Measurements from ENCODE around the gene RIMKLA.

Gene RIMKLA

GRCh38 chr1:42430286-42431135 is 49.9 kb downstream of the RIMKLA start:
- no peak for DNase-seq

DNA sequence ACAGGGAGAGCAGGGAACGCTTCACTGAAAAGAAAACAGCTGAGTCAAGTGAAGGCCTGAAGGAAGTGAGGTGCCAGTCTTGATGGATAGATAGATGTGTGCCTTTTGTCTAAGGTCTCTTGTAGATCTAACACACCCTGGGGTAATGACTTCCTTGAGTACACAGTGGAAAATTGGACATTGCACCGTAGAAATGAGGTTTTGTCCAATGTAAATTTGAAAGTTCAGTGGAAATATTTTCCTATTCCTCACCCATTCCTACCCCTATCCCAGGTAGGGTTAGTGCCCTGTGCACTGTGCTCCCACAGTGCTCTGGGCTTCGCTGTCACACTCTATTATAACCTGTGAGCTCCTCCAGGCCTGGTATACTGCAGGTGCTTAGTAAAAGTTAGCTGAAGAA is 50.9 kb downstream of the RIMKLA start:
- DNase-seq, result no peak

GRCh38 chr1:42432714-42433113 is 52.1 kb downstream of the RIMKLA start:
- DNase-seq, result no peak

DNA sequence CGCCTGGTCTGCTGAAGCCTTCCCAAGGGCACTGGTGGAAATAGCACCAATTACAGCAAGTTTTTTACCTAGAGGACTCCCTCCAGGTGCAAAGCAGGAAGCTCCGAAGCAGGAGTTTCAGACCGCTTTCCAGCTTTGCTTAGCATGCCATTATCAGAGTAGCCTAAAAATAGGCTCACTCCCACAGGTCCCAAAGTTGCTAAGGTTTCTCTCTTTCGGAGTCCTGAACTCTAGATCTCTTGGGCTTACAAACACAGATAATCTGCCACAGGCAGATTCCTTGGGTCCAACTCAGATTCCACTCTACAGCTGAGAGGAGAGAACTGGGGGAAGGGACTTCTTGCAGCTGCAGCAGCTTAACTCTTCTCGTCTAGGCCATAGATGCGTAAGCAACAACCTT is 52.8 kb downstream of the RIMKLA start:
- no peak for DNase-seq

DNA sequence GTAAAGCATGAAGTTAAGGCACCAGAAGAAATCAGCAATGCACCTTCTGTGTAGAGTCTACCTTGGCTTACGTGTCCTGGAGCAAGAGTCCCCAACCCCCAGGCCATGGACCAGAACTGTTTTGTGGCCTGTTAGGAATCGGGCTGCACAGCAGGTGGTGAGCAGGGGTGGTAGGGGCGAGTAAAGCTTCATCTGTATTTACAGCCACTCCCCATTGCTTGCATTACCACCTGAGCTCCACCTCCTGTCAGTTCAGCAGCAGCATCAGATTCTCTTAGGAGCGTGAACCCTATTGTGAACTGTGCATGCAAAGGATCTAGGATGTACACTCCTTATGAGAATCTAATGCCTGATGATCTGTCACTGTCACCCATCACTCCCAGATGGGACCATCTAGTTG is 53.7 kb downstream of the RIMKLA start:
- no peak for DNase-seq

DNA sequence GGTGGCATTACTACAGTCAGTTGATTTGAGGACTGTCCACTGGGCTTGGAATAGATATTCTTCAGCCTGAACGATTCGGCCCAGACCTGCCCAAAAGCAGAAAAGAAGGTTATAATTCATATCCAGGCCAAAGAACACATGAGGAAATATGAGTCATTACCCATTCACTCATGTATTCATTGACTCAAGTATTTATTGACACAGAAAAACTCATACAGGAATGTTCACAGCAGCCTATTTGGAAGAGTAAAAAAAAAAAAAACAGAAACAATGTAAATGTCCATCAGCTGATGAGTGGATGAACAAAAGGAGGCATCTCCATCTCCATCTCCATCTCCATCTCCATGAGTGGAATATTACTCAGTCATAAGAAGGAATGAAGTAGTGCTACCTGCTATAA is 59.3 kb downstream of the RIMKLA start:
- no peak for DNase-seq

DNA sequence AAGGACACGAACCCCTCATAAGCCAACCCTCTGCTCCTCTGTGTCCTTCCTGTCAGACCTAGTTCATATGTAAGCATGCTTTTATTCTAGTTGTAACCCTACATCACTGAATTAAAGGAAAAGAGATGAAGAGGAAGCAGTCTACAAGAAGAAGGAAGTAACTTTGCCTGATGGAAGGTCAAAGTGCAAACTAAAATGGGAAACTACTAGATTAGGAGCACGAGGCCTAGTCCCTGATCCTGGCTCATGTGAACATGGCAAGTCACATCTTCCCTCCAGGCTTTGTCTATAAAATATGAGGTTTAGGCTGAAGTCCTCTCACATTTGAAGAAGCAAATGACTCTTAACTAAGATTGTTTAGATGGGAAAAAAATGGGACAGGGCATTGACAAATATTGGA is 62.1 kb downstream of the RIMKLA start:
- no peak for DNase-seq

DNA sequence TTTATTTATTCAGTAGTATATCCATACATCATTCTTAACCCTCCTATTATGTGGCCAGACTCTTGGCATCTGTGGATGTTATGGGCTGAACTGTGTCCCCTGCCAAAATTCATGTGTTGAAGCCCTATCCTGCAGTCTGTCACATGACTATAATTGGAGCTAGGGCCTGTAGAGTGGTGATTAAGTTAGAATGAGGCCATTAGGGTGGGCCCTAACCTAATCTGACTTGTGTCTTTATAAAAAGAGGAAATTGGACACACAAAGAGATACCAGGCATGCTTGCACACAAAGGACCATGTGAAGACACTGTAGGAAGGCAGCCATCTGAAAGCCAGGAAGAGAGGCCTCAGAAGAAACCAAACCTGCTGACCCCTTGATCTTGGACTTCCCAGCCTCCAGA is 68.7 kb downstream of the RIMKLA start:
- no peak for DNase-seq

DNA sequence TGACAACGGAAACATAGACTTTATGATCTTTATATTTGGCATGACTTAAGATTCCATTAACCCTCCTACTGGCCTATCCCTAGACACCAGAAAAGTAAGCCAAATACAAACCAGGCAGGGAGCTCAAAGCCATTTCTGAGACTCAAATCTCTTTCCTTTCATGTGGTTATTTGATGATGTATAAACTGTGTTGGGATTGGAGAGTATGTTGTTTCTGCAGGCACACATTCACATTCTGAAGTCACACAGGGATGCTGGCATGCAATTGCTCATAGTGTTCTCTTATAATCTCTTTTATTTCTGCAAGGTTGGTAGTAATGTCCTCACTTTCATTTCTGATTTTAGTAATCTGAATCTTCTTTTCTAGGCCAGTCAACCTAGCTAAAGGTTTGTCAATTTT is 69.5 kb downstream of the RIMKLA start:
- no peak for DNase-seq

DNA sequence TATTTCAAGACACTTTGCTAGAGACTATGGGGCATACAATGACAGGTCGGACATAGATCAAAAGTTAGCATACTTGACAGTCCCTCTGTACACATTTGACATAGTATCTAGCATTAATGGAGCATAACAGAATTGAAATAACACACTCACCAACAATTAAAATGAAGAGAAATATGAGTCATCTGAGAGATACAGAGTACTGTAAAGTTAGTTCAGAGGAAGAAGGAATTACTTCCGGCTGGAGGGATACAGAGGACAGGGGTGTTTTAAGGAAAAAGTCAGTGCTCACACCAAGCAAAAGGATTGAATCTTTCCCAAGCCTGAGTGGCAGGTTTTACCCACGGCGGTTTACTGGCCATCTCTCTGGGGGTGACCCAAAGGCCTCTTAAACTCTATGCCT is 72.8 kb downstream of the RIMKLA start:
- no peak for DNase-seq

GRCh38 chr1:42454403-42454802 is 73.8 kb downstream of the RIMKLA start:
- DNase-seq, result no peak

DNA sequence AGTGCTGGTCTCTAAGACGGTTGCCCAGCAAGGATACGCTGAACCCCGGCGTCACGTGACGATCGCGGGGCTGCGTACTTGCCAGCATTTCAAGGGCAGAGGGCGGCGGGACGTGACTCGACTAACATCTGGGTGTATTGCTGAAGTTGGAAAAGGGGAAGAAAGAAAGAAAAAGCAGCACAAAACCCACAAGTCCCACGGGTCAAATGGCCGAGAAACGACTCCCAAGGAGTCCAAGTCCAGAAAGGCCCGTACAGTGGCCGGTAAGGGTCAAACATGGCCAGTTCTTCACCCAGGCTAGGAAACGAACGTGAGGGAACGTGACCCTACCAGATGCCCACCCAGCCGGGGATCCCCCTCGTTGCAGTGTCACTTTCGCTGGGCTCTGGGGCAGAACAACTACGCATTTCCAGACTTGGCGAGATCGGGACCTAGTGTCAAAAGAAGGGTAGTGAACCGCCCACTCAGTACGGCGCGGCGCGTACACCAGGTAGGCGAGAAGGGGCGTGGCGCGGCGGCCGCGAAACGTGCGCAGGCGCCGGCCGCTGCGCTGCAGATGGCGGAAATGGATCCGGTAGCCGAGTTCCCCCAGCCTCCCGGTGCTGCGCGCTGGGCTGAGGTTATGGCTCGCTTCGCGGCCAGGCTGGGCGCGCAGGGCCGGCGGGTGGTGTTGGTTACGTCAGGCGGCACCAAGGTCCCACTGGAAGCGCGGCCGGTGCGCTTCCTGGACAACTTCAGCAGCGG is 75.6 kb downstream of the RIMKLA start, which contains the start of the genes PPCS and ZMYND12:
TSS of gene PPCS (plus strand) at position 534 of the 744 bp plus-strand sequence. CDS start at position 557, 23 bp downstream.
TSS of gene ZMYND12 (minus strand) at position 13 of the 744 bp plus-strand sequence. CDS start 25 bp downstream, outside the sequence.
- peak; percentile 81 to 86 (median 84) for DNase-seq

DNA sequence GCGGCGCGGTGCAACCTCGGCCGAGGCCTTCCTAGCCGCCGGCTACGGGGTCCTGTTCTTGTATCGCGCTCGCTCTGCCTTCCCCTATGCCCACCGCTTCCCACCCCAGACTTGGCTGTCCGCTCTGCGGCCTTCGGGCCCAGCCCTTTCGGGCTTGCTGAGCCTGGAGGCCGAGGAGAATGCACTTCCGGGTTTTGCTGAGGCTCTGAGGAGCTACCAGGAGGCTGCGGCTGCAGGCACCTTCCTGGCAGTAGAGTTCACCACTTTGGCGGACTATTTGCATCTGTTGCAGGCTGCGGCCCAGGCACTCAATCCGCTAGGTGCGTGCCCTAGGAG is 76.1 kb downstream of the RIMKLA start:
- peak; percentile 11 to 49 (median 37) for DNase-seq

- no peak for DNase-seq
Measured at GRCh38 chr1:42461196-42461595, 80.6 kb downstream of the RIMKLA start.

- peak; percentile 81 to 92 (median 90) for DNase-seq
Measured at GRCh38 chr1:42462828-42463763, 82.5 kb downstream of the RIMKLA start, which contains the start of gene CCDC30. Gene CCDC30 (plus strand): TSS chr1:42463286. CDS start chr1:42480552, 17,266 bp downstream.

GRCh38 chr1:42463921-42464320 is 83.3 kb downstream of the RIMKLA start:
- DNase-seq, result no peak

- DNase-seq, result no peak
Measured at GRCh38 chr1:42466030-42466429, 85.4 kb downstream of the RIMKLA start.

GRCh38 chr1:42469727-42470126 is 89.1 kb downstream of the RIMKLA start:
- DNase-seq, result no peak

Measured in activated CD4-positive, CD25-positive, alpha-beta regulatory T cell (primary cell).